GM18526 (cell line): ENCODE results near the gene ALDH3B1.

Experiments
- POLR2A ChIP-seq: IDR thresholded peaks from 3 replicates; pipeline ENCODE4 v1.6.1; 2011; ENCODE audit not compliant: insufficient read length; ENCODE audit errors: extremely low read depth

The ALDH3B1 gene

GRCh38 chr11:68004551-68005335, 5.4 kb upstream of the ALDH3B1 start:
- TF ChIP-seq POLR2A = no peak

GRCh38 chr11:68006606-68007166, 3.4 kb upstream of the ALDH3B1 start:
- TF ChIP-seq POLR2A = no peak

GRCh38 chr11:68007498-68008380, 2.4 kb upstream of the ALDH3B1 start:
- no peak for TF ChIP-seq POLR2A

- no peak for TF ChIP-seq POLR2A
These were observed 1.5 kb upstream of the ALDH3B1 start for GRCh38 chr11:68008381-68009337.

- no peak for TF ChIP-seq POLR2A
These were observed 587 bp upstream of the ALDH3B1 start for GRCh38 chr11:68009391-68010089.

- TF ChIP-seq POLR2A = no peak
These were observed 1.2 kb downstream of the ALDH3B1 start for GRCh38 chr11:68011051-68011943.

GRCh38 chr11:68012044-68012842, 2.1 kb downstream of the ALDH3B1 start:
- no peak for TF ChIP-seq POLR2A

- no peak for TF ChIP-seq POLR2A
These were observed 2.9 kb downstream of the ALDH3B1 start for GRCh38 chr11:68012843-68013610.

GRCh38 chr11:68013611-68014156, 3.6 kb downstream of the ALDH3B1 start:
- no peak for TF ChIP-seq POLR2A

GRCh38 chr11:68014157-68014946, 4.2 kb downstream of the ALDH3B1 start:
- TF ChIP-seq POLR2A = no peak
